ENCODE data around the gene PLEKHJ1.
"Not testable (repeated sequence)": the region's sequence is repeated elsewhere in the genome, so short reads cannot be mapped to it uniquely, and the experiment has no call there.

Gene PLEKHJ1
- total RNA-seq, result 24.3 to 49.0 (median 39.9) reads per million in 3 experiments

- peak; percentile 99 for DNase-seq
Observed at GRCh38 chr19:2236314-2237050, at the start of gene PLEKHJ1, which contains the start of gene SF3A2. Gene PLEKHJ1 (minus strand): TSS chr19:2236329. CDS start chr19:2236248, 81 bp downstream. Gene SF3A2 (plus strand): TSS chr19:2236824. CDS start chr19:2243419, 6,595 bp downstream.

GRCh38 chr19:2283835-2284507 is 47.8 kb upstream of the PLEKHJ1 start:
- no peak for DNase-seq

- DNase-seq, result no peak
Observed at GRCh38 chr19:2282862-2283237, 46.7 kb upstream of the PLEKHJ1 start.

DNA sequence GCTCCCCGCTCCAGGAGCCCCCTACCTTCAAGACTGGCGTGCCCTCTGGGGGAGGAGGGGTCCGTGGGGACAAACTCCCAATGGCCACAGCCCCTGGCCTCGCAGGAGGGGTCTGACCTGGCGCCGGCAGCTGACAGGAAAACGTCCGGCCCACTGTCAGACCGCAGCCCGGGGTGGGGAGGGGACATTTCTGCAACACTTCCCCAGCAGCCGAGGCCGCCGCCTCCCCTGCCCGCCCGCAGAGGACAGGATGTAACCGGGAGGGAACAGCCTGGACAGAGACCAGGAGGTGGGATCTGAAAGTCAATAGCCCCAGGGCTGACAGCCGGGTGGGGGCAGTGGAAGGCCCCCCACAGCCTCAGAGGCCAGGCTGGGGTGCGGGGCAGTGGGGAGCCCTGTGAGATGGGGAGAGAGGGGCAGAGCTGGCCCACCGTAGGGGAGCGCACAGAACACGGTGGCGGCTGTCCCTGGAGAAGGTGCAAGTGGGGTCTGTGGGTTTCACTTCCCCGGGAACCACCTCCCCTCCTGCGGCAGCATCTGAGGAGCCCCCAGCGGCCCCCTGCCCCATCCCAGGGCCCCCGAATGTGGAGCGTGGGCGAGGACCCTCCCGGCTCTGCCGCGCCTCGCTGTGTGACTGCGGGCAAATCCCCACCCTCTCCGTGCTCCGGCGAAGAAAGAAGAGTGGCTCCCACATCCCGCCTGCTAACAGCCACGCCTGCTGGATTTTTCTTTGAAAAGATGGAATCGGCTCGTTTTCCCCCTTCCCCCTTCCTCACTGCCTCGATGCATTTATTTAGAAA is 46.1 kb upstream of the PLEKHJ1 start, which contains the start of gene PEAK3:
Gene PEAK3, minus strand, starts transcription at position 114 of the 800 bp plus-strand sequence. CDS start 1,244 bp downstream, outside the sequence.
- DNase-seq, result no peak

DNA sequence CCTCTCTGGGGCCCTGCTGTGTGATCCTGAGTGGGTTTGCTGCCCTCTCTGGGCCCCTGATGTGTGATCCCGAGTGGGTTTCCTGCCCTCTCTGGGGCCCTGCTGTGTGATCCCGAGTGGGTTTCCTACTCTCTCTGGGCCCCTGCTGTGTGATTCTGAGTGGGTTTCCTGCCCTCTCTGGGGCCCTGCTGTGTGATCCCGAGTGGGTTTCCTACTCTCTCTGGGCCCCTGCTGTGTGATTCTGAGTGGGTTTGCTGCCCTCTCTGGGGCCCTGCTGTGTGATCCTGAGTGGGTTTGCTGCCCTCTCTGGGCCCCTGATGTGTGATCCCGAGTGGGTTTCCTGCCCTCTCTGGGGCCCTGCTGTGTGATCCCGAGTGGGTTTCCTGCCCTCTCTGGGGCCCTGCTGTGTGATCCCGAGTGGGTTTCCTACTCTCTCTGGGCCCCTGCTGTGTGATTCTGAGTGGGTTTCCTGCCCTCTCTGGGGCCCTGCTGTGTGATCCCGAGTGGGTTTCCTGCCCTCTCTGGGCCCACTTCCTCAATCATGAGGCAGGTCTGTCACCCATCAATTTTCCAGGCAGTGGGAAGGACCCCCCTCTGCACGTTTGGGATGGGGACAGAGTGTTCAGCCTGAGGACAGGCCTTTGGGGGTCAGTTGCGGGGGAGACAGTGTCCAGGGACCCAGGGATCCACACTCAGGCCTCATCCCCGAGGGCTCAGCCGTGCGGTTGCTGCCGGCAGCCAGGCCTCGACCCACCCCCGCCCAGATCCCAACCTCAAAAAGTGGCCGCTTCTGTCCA is 45.3 kb upstream of the PLEKHJ1 start:
- DNase-seq, result not testable (repeated sequence)

GRCh38 chr19:2280633-2281264 is 44.6 kb upstream of the PLEKHJ1 start:
- no peak for DNase-seq

DNA sequence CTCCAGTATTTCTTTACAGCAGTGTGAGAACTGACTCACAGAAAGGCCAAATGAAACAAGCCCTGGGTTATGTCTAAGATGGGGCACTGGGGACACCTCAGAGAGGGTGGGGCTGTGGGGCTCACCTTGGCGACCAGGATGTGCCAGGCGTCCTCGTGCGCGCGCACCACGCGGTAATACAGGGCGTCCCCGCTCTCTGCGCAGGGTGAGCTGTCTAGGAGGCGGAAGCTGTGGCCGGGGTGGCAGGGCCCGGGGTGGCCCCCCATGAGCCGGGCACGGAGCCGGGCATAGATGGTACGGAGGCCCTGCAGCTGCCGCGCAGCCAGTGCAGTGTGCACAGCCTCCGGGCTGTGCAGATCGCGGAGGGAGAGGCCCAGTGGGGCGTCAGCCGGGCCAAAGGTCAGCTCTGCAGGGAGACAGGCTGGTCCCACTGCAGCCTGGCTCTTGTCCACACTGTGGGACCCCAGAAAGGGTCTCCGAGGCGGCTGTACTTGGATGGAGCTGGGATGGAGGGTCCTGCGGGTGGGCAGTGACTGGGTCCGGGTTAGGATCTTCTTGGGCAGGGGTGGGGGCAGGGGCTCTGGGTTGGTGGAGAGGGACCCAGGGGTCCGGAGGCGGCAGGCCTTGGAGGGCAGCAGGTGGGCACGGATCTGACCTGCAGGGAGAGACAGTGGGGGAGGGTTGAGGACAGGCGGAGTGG is 42.5 kb upstream of the PLEKHJ1 start:
- no peak for DNase-seq

DNA sequence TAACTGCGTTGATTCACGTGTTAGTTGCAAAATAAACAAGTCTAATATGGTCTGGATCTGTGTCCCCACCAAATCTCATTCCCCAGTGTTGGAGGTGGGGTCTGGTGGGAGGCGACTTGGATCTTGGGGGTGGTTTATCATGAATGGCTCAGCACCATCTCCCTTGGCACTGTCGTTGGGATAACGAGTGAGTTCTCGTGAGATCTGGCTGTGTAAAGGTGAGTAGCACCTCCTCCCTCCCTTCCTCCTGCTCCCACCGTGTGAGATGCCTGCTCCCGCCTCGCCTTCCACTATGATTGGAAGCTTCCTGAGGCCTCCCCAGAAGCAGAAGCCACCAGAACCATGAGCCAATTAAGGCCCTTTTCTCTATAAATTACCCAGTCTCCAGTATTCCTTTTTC is 41.0 kb upstream of the PLEKHJ1 start:
- DNase-seq, result no peak

- no peak for DNase-seq
Observed at GRCh38 chr19:2276429-2276986, 40.4 kb upstream of the PLEKHJ1 start.

DNA sequence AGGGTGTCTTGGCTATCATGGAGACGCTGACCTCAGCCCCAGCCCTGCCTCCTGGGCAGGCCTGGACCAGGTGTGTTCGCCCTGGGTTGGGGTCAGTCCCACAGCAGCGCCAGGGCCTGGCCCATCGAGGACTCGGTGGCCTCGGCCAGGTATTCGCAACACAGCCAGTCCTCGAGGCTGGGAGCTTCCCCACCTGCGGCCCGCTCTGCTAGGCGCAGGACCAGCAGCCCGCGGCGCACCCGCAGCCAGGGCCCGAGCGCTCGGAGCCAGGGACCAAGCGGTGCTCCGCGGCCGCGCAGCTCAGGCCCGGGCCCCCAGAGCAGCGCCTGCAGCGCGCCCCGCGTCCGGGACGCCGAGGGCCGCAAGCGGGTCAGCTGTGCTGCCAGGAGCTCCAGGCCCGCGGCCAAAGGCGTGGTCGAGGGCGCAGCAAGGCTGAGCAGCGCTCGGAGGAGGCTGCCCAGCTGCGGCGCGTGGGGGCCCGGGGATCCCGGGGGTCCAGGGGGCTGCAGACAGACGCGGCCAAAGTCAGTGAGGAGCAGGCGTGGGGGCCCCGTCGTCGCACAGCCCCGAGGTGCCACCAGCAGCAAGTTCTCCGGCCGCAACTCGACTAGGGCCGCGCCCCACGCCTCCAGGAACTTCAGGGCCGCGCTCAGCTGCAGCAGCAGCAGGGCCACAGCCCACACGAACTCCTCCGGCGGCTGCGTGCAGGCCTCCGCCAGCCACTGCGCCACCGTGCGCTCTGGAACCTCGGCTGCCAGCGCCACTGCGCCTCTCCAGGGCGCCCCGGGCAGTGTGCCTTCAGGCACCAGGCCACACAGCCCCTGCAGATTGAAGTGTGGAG is 39.7 kb upstream of the PLEKHJ1 start:
- DNase-seq, result no peak

DNA sequence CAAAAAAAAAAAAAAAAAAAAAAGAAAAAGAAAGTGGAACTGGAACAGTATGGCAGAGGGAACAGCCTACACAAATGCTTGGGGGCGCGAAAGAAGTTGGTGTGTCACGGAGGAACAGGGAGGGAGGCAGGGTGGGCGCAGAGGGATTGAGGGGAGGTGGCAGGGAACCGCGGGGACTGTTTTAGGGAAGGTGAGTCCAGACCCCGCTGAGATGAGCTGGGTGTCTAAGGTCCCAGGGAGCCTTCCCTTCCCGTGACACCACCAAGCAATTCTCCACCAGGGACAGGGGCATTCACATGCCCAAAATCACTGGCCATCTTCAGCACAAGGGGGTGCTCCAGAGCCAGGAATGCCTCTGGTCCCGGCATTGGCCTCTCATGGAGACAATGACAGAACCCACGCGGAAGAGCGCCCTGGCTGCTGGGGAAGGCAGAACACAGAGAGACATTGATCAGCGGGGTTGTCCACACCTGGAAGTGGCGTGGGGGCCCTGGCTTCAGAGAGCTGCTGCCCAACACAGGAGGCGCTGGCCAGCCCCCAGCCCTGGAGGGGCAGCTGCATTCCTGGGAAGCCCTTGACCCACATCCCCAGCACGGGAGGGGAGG is 38.9 kb upstream of the PLEKHJ1 start:
- peak; percentile 51 for DNase-seq

- DNase-seq, result no peak
Observed at GRCh38 chr19:2274185-2274711, 38.1 kb upstream of the PLEKHJ1 start.

GRCh38 chr19:2273356-2274184 is 37.4 kb upstream of the PLEKHJ1 start:
- DNase-seq, result peak; percentile 71

DNA sequence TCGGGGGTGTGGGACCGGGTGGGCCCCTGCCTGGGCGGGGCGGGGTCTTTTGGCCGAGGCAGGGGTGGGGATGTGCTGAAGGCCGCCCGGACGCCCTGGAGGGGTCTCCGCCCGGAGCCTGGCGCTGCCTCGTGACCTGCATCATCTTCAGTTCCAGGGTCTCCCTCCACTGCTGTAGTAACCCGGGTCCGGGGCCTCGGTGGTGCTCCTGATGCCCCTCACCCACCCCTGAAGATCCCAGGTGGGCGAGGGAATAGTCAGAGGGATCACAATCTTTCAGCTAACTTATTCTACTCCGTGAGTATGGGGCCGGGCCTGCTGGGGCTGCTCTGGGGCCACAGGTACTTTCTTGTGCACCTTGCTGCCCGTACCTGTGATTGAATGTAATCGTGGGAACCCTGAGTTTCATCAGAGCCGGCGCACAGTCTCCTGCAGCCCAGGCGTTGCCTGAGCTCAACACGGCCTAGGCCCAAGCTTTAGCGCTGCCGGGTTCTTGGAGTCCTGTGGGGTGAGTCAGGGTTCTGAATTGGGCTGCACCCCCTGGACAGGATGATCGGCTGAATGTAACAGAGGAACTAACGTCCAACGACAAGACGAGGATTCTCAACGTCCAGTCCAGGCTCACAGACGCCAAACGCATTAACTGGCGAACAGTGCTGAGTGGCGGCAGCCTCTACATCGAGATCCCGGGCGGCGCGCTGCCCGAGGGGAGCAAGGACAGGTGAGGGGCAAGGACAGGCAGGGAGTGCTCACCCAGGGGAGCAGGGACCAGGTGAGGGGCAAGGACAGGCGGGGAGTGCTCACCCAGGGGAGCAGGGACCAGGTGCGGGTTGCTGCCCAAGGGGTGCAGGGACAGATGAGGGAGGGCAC is 35.3 kb upstream of the PLEKHJ1 start:
- no peak for DNase-seq

DNA sequence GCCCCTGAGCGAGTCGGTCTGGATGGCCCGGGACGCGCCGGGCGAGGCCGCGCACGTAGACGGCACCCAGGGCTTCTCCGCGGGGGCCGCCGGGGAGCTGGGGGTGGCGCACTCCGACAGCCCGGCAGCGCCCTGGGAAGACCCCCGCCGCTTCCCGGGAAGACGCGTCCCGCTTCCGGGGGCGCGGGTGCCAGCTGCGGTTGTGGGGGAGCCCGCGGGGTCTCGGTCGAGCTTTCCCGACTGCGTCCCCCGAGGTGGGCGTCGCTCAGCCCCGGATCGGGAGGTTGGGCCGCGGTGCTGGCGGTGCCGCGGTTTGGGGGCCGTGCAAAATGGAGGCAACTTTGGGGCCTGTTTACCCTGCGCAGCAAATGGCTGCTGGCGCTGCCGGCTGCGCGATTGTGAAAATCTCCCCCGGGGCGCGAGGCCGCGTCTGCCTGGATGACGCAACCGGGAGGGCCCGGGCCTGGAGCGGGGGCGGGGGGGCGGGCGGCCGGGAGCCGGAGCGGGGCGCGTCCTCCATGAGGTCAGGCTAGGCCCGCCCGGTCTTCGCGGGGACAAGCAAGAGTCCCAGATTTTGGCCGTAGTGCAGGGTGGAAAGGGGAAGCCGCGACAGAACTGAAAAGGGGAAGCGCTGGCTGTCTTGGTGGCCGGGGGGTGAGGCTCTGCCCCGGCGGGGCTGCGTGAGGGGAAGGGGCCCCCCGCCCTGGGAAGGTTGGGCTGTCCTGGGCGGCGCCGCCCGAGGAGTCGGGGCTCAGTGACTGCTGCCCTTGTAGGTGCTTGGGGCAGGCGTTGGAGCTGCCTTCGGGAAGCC is 34.5 kb upstream of the PLEKHJ1 start:
- peak; percentile 71 for DNase-seq

- DNase-seq, result no peak
Observed at GRCh38 chr19:2270157-2270422, 34.0 kb upstream of the PLEKHJ1 start.
